Upper lobe of left lung (tissue), 4 donors: ENCODE data around the gene CLCN6.

Source experiments
- EP300 ChIP-seq, 4 donors: sonication (generic); formaldehyde crosslinking; IDR thresholded peaks; one replicate each; pipeline ENCODE4 v1.5.1; 2017; ENCODE audit warnings: antibody characterized with exemption in 4 of 4, control low read depth in 2 of 4
- POLR2A ChIP-seq, 4 donors: fragments of 450-650 bp; IDR thresholded peaks; one replicate each; pipeline ENCODE4 v1.5.1; 2016 to 2017; ENCODE audit warnings: antibody characterized with exemption in 4 of 4, mild to moderate bottlenecking in 2 of 4
- TF ChIP-seq, protein P1 (sequence below), 6 experiments: fragments of 450-650 bp in 4 of 6; fragments of 200-600 bp in 2 of 6; sonication (generic) in 2 of 6; IDR thresholded peaks; one replicate each; pipeline ENCODE4 v1.5.1; 2016 to 2019; ENCODE audit warnings: antibody characterized with exemption in 6 of 6

DNA sequence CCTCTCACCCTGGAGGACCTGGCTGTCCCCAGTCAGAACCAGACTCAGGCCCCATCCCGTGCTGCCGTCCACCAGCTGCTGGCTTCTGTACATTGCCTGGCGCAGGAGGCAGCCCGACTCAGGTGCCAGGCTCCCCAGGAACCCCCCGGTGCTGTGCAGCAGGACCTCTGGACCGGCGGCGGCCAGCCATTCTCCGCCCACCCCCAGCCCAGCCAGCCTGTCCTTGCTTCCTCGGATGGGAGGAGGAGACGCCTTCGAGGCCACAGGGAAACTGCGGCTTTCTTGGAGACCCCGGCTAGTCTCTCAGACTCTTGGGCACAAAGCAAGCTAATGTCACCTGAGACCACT lies 39.6 kb upstream of the CLCN6 start:
- TF ChIP-seq EP300 (IDR thresholded peaks at IDR 0.05) = no peak
- TF ChIP-seq, protein P1, sequence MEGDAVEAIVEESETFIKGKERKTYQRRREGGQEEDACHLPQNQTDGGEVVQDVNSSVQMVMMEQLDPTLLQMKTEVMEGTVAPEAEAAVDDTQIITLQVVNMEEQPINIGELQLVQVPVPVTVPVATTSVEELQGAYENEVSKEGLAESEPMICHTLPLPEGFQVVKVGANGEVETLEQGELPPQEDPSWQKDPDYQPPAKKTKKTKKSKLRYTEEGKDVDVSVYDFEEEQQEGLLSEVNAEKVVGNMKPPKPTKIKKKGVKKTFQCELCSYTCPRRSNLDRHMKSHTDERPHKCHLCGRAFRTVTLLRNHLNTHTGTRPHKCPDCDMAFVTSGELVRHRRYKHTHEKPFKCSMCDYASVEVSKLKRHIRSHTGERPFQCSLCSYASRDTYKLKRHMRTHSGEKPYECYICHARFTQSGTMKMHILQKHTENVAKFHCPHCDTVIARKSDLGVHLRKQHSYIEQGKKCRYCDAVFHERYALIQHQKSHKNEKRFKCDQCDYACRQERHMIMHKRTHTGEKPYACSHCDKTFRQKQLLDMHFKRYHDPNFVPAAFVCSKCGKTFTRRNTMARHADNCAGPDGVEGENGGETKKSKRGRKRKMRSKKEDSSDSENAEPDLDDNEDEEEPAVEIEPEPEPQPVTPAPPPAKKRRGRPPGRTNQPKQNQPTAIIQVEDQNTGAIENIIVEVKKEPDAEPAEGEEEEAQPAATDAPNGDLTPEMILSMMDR (IDR thresholded peaks at IDR 0.05) = no peak
- TF ChIP-seq POLR2A (IDR thresholded peaks at IDR 0.05) = no peak
